ENCODE measurements around the gene GLI3.
A peak's percentile ranks its signal among the peaks of the same experiment; 100 is the strongest.

GLI3 gene

DNA sequence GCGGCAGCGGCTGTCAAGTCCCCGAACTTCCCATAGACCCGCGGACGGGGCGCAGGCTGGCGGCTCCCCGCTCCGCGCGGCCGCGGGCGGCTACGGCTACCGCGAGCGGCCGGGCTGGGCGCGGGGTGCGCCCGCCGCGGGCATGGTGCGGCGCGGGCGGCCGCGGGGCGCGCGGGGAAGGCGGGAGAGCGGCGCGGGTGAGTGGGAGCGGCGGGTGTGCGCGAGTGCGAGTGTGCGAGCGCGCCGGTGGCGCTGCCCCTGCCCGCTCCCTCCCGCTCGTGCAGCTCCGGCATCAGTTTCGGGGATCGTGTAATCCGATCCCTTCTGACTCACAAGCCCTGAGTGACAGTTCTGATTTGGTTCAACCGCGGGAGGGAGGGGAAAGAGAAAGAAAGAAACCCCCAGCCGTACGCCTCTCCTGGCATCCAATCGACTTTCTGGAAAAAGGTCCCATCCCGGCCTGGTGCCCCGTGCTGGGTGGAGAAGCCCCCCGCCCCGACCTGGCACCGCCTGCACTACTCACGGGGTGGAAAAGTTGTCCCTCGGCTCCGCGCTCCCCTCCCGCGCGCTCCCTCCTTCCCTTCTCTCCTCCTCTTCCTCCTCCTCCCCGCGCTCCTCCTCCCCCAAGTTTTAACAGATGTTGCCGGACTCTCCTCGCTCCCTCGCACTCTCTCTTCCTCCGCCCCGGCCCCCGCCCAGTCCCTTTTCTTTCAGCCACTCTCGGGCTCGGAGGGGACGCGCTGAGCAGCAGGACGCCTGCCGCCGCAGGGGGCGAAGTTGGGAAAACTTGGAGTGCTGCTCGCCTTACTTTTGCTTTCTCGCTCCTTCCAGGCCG, at the start of gene GLI3:
Gene GLI3 (minus strand): TSS at position 234 of the 835 bp plus-strand sequence. CDS start 13,956 bp downstream, outside the sequence.
- no peaks in the 10 kb centered on the region for H3K27me3 ChIP-seq (ENCODE audit: control insufficient read depth in 1 of 2, insufficient read depth in 2 of 2, low read length in 2 of 2)
- peak within 1 kb of the TSS; percentile 92 for H3K27ac ChIP-seq (ENCODE audit: low read length)
- no peaks in the 10 kb centered on the region for H3K36me3 ChIP-seq (ENCODE audit: control insufficient read depth in 2 of 2, insufficient read depth in 2 of 2, low read length in 2 of 2)
- peaks cover 28% of the 10 kb centered on the region for H3K4me1 ChIP-seq (ENCODE audit: control insufficient read depth, insufficient read depth, low read length)
- peak within 1 kb of the TSS; percentile 80 to 84 for H3K9ac ChIP-seq (ENCODE audit: low read length in 2 of 2)
- no peaks in the 10 kb centered on the region for H3K9me3 ChIP-seq (ENCODE audit: control insufficient read depth in 2 of 2, low read length in 2 of 2)
- H3K4me3 ChIP-seq (ENCODE audit: low read length in 2 of 2) = peak within 1 kb of the TSS; percentile 90 to 92

DNA sequence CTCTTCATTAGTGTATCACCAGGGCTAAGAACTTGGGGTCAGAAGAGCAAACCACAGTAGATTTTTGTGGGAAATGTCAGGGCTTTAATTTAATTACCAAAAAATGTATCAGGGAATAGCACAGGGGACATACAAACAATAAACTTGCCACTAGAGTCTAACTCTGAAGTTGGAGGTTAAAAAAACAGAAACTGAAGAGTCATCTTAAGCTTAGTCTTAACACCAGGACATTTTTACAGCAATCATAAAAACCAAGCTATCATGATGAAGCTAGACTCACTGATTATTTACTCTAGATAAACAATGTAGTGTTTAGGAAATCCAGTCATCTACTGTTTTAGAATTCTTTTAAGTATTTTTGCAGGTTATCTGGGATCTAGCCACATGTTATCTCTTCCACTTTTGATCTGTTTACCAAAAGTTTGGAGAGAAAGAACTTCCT, 48.4 kb upstream of the GLI3 start:
- peaks cover 3% of the 10 kb centered on the region for H3K4me1 ChIP-seq (ENCODE audit: control insufficient read depth, insufficient read depth, low read length)
- no peaks in the 10 kb centered on the region for H3K9me3 ChIP-seq (ENCODE audit: control insufficient read depth in 2 of 2, low read length in 2 of 2)
- H3K9ac ChIP-seq (ENCODE audit: low read length in 2 of 2) = no peak overlapping the region
- H3K36me3 ChIP-seq (ENCODE audit: control insufficient read depth in 2 of 2, insufficient read depth in 2 of 2, low read length in 2 of 2) = no peaks in the 10 kb centered on the region
- H3K27me3 ChIP-seq (ENCODE audit: control insufficient read depth in 1 of 2, insufficient read depth in 2 of 2, low read length in 2 of 2) = no peaks in the 10 kb centered on the region
- H3K27ac ChIP-seq (ENCODE audit: low read length) = no peak overlapping the region
- no peak overlapping the region for H3K4me3 ChIP-seq (ENCODE audit: low read length in 2 of 2)

DNA sequence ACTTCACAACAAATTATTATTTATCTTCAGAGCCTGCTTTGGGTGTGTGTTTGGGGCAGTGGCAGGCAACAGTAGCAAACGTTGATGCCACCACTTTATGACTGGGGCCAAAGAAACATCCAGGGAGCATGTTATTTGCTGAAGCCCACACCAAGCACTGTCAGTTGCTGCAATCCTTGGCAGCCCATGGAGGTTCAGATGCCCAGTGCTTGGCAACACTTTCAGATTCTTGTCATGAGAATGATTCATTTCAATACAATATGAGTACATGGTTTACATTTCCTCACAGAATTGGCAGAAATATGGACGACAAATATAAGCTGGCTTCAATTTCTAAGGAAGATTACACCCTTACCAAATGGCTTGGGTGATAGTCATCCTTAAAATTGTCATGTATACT, 46.5 kb upstream of the GLI3 start:
- H3K36me3 ChIP-seq (ENCODE audit: control insufficient read depth in 2 of 2, insufficient read depth in 2 of 2, low read length in 2 of 2) = no peaks in the 10 kb centered on the region
- no peak overlapping the region for H3K4me3 ChIP-seq (ENCODE audit: low read length in 2 of 2)
- no peaks in the 10 kb centered on the region for H3K27me3 ChIP-seq (ENCODE audit: control insufficient read depth in 1 of 2, insufficient read depth in 2 of 2, low read length in 2 of 2)
- no peak overlapping the region for H3K9ac ChIP-seq (ENCODE audit: low read length in 2 of 2)
- H3K27ac ChIP-seq (ENCODE audit: low read length) = no peak overlapping the region
- H3K9me3 ChIP-seq (ENCODE audit: control insufficient read depth in 2 of 2, low read length in 2 of 2) = no peaks in the 10 kb centered on the region
- H3K4me1 ChIP-seq (ENCODE audit: control insufficient read depth, insufficient read depth, low read length) = peaks cover 3% of the 10 kb centered on the region

DNA sequence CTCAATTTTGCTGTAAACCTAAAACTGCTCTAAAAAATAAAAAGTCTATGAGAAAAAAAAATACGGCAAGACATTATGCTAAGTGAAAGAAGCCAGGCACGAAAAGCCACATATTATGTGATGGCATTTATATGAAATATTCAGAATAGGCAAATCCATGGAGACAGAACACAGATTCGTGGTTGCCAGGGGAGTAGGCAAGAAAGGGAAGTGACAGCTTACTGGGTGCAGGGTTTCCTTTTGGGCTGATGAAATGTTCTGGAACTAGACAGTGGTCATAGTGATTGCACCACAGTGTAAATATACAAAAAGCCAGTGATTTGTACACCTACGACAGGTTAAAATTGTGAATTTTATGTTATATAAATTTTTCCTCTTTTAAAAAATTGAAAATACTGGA, 41.3 kb upstream of the GLI3 start:
- H3K4me3 ChIP-seq (ENCODE audit: low read length in 2 of 2) = no peak overlapping the region
- H3K9ac ChIP-seq (ENCODE audit: low read length in 2 of 2) = no peak overlapping the region
- H3K27ac ChIP-seq (ENCODE audit: low read length) = no peak overlapping the region
- H3K9me3 ChIP-seq (ENCODE audit: control insufficient read depth in 2 of 2, low read length in 2 of 2) = no peaks in the 10 kb centered on the region
- no peaks in the 10 kb centered on the region for H3K36me3 ChIP-seq (ENCODE audit: control insufficient read depth in 2 of 2, insufficient read depth in 2 of 2, low read length in 2 of 2)
- no peaks in the 10 kb centered on the region for H3K27me3 ChIP-seq (ENCODE audit: control insufficient read depth in 1 of 2, insufficient read depth in 2 of 2, low read length in 2 of 2)
- H3K4me1 ChIP-seq (ENCODE audit: control insufficient read depth, insufficient read depth, low read length) = peaks cover under 1% of the 10 kb centered on the region

DNA sequence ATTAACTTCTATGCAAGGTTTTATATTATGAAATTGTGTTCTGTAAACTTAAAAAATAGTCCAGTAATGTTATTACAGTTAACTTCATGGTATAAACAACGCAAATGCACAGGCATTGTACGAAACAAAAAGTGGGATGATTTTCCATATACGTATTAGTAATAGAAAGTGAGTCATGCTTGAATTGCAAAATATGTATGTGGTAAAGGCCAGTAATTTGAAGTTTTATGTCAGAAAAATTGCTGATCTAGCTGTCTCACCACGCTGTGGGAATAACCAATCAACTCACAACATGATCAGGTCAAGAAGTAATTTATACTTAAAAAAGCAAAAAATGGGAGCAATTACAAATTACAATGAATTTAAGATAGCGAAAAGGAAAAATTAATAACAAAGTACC, 37.0 kb upstream of the GLI3 start:
- Histone ChIP-seq H3K9me3 (ENCODE audit: control insufficient read depth in 2 of 2, low read length in 2 of 2) (no peaks in the 10 kb centered on the region), H3K27me3 (ENCODE audit: control insufficient read depth in 1 of 2, insufficient read depth in 2 of 2, low read length in 2 of 2) (no peaks in the 10 kb centered on the region), H3K36me3 (ENCODE audit: control insufficient read depth in 2 of 2, insufficient read depth in 2 of 2, low read length in 2 of 2) (no peaks in the 10 kb centered on the region), H3K27ac (ENCODE audit: low read length) (no peak overlapping the region), H3K4me3 (ENCODE audit: low read length in 2 of 2) (no peak overlapping the region), H3K4me1 (ENCODE audit: control insufficient read depth, insufficient read depth, low read length) (no peaks in the 10 kb centered on the region), H3K9ac (ENCODE audit: low read length in 2 of 2) (no peak overlapping the region)

DNA sequence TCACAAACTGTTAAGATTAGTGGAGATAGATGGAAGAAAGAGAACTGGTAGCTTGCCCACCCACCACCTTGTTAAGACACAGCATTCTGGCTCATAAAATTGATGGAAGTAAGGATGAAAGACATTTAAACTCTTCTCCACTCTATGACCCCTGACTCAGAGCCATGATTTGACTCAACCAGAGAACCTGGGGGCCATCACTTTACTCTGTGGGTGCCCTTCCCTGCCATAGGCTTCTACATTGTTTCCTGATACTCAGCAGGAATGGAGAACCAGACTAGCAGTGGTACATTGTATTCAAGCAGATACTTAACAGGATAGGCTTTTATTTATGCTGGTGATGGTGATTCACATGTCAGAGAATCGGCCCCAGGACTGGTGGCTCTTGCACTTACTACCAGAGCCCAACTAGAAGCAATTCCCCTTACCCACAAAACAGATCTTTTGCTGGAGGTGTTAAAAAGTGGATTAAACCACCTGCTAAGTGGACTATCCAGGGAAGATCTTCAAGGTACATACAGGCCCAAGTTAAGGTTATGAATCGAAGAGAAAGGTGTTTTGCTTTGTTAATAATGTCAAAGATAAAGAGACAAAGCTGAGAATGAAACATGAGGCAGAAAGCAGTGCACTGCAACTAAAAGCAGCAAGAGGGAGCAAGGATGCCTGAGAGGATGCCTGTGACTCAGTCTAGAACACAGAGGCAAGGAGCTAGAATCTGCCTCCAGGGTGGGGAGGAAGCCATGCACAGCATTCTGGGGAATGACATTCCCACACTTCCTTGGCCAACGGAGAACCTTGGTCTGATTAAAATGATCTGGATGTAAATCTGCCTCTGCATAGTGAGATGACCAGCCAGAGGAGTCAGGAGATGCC, 36.0 kb upstream of the GLI3 start:
- H3K9me3 ChIP-seq (ENCODE audit: control insufficient read depth in 2 of 2, low read length in 2 of 2) = no peaks in the 10 kb centered on the region
- no peak overlapping the region for H3K9ac ChIP-seq (ENCODE audit: low read length in 2 of 2)
- no peaks in the 10 kb centered on the region for H3K4me1 ChIP-seq (ENCODE audit: control insufficient read depth, insufficient read depth, low read length)
- no peaks in the 10 kb centered on the region for H3K27me3 ChIP-seq (ENCODE audit: control insufficient read depth in 1 of 2, insufficient read depth in 2 of 2, low read length in 2 of 2)
- H3K36me3 ChIP-seq (ENCODE audit: control insufficient read depth in 2 of 2, insufficient read depth in 2 of 2, low read length in 2 of 2) = no peaks in the 10 kb centered on the region
- no peak overlapping the region for H3K27ac ChIP-seq (ENCODE audit: low read length)
- H3K4me3 ChIP-seq (ENCODE audit: low read length in 2 of 2) = no peak overlapping the region

DNA sequence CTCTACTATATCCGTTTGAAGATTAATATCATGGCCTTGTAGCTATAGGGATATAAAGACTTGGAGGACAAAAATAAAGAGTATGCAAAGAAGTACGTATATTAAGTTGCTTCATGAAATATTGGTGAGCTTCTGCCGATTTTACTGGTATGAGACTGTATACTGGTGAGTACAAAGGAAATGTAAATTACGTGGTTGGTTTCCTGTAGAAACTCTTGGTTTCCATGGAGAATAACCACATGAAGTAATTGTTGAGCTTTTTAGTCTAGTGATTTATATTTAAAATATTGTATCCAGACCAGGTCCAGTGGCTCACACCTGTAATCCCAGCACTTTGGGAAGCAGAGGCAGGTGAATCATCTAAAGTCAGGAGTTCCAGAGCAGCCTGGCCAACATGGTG, 32.2 kb upstream of the GLI3 start:
- no peaks in the 10 kb centered on the region for H3K4me1 ChIP-seq (ENCODE audit: control insufficient read depth, insufficient read depth, low read length)
- H3K9ac ChIP-seq (ENCODE audit: low read length in 2 of 2) = no peak overlapping the region
- no peak overlapping the region for H3K4me3 ChIP-seq (ENCODE audit: low read length in 2 of 2)
- no peaks in the 10 kb centered on the region for H3K9me3 ChIP-seq (ENCODE audit: control insufficient read depth in 2 of 2, low read length in 2 of 2)
- H3K27ac ChIP-seq (ENCODE audit: low read length) = no peak overlapping the region
- H3K36me3 ChIP-seq (ENCODE audit: control insufficient read depth in 2 of 2, insufficient read depth in 2 of 2, low read length in 2 of 2) = no peaks in the 10 kb centered on the region
- no peaks in the 10 kb centered on the region for H3K27me3 ChIP-seq (ENCODE audit: control insufficient read depth in 1 of 2, insufficient read depth in 2 of 2, low read length in 2 of 2)

DNA sequence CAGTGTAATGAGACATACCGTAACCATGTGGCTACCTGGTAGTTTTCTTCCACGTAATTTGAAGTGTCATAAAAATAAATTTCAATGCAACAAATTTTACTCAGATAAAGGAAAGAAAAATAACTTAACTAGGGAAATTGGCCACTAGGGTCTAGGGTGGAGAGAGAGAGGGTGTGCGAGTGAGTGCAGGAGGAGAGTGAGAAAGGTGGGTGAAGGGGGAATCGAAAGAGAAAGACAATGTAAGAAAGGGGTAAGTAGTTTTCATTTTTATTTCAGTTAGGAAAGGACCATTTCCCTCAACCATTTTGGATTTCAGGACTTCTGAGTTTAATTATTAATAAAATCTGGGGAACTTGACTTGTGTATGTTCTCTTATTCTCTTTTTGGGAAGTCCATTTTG, 27.7 kb upstream of the GLI3 start:
- H3K27ac ChIP-seq (ENCODE audit: low read length) = no peak overlapping the region
- no peaks in the 10 kb centered on the region for H3K9me3 ChIP-seq (ENCODE audit: control insufficient read depth in 2 of 2, low read length in 2 of 2)
- H3K4me3 ChIP-seq (ENCODE audit: low read length in 2 of 2) = no peak overlapping the region
- H3K4me1 ChIP-seq (ENCODE audit: control insufficient read depth, insufficient read depth, low read length) = peaks cover 6% of the 10 kb centered on the region
- H3K9ac ChIP-seq (ENCODE audit: low read length in 2 of 2) = no peak overlapping the region
- no peaks in the 10 kb centered on the region for H3K36me3 ChIP-seq (ENCODE audit: control insufficient read depth in 2 of 2, insufficient read depth in 2 of 2, low read length in 2 of 2)
- no peaks in the 10 kb centered on the region for H3K27me3 ChIP-seq (ENCODE audit: control insufficient read depth in 1 of 2, insufficient read depth in 2 of 2, low read length in 2 of 2)

DNA sequence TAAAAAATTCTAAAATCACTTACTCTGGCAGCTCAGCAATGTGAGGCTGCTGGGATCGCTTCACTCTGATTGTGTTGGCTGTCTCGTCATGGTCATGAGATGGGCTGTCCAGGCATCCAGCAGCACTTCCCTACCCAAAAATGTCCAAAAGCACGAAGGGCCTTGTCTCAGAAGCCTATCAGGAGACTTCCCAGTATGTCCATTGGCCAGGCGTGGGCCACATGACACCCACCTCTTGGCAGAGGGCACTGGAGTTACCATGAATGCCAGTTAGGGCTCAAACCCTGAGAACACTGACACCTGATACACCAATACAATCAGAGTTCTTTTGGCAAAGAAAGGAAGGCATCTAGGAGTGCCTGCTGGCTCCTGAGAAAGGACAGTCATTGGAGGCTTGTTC, 27.0 kb upstream of the GLI3 start:
- H3K27ac ChIP-seq (ENCODE audit: low read length) = no peak overlapping the region
- H3K9me3 ChIP-seq (ENCODE audit: control insufficient read depth in 2 of 2, low read length in 2 of 2) = no peaks in the 10 kb centered on the region
- H3K4me3 ChIP-seq (ENCODE audit: low read length in 2 of 2) = no peak overlapping the region

DNA sequence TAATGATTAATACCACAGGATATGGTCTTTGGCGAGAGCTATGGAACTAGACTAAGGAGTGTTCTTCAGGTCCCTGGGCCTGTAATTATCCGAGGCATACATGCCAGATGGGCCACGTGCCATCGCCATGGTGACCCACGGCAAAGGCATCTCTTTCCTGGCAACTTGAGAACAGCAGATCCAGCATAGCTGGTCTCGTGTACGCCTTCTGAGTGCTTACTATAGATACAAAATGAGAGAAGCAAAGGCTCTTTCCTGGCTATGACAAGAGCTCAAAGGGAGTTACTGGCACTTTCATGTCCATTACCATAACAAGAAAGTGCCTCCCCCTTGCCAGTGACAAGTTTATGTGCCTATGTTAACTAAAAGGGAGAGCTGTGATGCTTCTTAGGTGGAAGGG, 26.0 kb upstream of the GLI3 start:
- Histone ChIP-seq H3K27me3 (ENCODE audit: control insufficient read depth in 1 of 2, insufficient read depth in 2 of 2, low read length in 2 of 2) (no peaks in the 10 kb centered on the region), H3K4me3 (ENCODE audit: low read length in 2 of 2) (no peak overlapping the region), H3K27ac (ENCODE audit: low read length) (no peak overlapping the region), H3K36me3 (ENCODE audit: control insufficient read depth in 2 of 2, insufficient read depth in 2 of 2, low read length in 2 of 2) (no peaks in the 10 kb centered on the region), H3K4me1 (ENCODE audit: control insufficient read depth, insufficient read depth, low read length) (peaks cover 6% of the 10 kb centered on the region), H3K9me3 (ENCODE audit: control insufficient read depth in 2 of 2, low read length in 2 of 2) (no peaks in the 10 kb centered on the region), H3K9ac (ENCODE audit: low read length in 2 of 2) (no peak overlapping the region)

More for the DNA sequence above, 27.0 kb upstream of the GLI3 start:
- Histone ChIP-seq H3K9ac (ENCODE audit: low read length in 2 of 2) (no peak overlapping the region), H3K36me3 (ENCODE audit: control insufficient read depth in 2 of 2, insufficient read depth in 2 of 2, low read length in 2 of 2) (no peaks in the 10 kb centered on the region), H3K27me3 (ENCODE audit: control insufficient read depth in 1 of 2, insufficient read depth in 2 of 2, low read length in 2 of 2) (no peaks in the 10 kb centered on the region), H3K4me1 (ENCODE audit: control insufficient read depth, insufficient read depth, low read length) (peaks cover 6% of the 10 kb centered on the region)

All from stomach smooth muscle (tissue), 2 donors.